SK-N-SH (cell line): Measurements from ENCODE around the gene CCDC148.

Experiments
- ELF1 ChIP-seq: IDR thresholded peaks from 2 replicates; pipeline ENCODE4 v1.4.0; 2012
- EP300 ChIP-seq, 2 experiments: IDR thresholded peaks; 2 replicates each; pipeline versions ENCODE4 v1.4.0 to v1.6.1; 2012; ENCODE audit warnings: borderline replicate concordance in 1 of 2, low read depth in 1 of 2, low read length in 1 of 2
- EZH2phosphoT487 ChIP-seq: fragments of 200-600 bp; sonication (generic); IDR thresholded peaks from 2 replicates; pipeline ENCODE4 v1.6.1; 2017; ENCODE audit warnings: low read depth, mixed run types, mild to moderate bottlenecking, antibody characterized with exemption, moderate library complexity, borderline replicate concordance
- GABPA ChIP-seq: IDR thresholded peaks from 2 replicates; pipeline ENCODE4 v1.4.0; 2012; ENCODE audit warnings: low read depth, mild to moderate bottlenecking
- JUND ChIP-seq: IDR thresholded peaks from 2 replicates; pipeline ENCODE4 v1.4.0; 2012
- POLR2AphosphoS5 ChIP-seq: IDR thresholded peaks from 2 replicates; pipeline ENCODE4 v1.6.1; 2012; ENCODE audit warnings: low read depth, low read length
- RAD21 ChIP-seq: IDR thresholded peaks from 2 replicates; pipeline ENCODE4 v1.6.1; 2012; ENCODE audit warnings: mild to moderate bottlenecking, low read length
- TAF1 ChIP-seq: IDR thresholded peaks from 2 replicates; pipeline ENCODE4 v1.6.1; 2012; ENCODE audit warnings: low read depth, mild to moderate bottlenecking, low read length, moderate library complexity, borderline replicate concordance
- TCF12 ChIP-seq: IDR thresholded peaks from 2 replicates; pipeline ENCODE4 v1.4.0; 2012
- TF ChIP-seq, protein P1 (sequence below): IDR thresholded peaks from 2 replicates; pipeline ENCODE4 v1.4.0; 2012; ENCODE audit warnings: low read depth, borderline replicate concordance
- TF ChIP-seq, protein P2 (sequence below): fragments of 200-600 bp; sonication (generic); IDR thresholded peaks from 2 replicates; pipeline ENCODE4 v1.6.1; 2017; ENCODE audit warnings: antibody characterized with exemption, mild to moderate bottlenecking, moderate library complexity
- TF ChIP-seq, protein P3 (sequence below): IDR thresholded peaks from 2 replicates; pipeline ENCODE4 v1.4.0; 2012; ENCODE audit warnings: low read depth
- TF ChIP-seq, protein P4 (sequence below): fragments of 150-350 bp; IDR thresholded peaks from 2 replicates; pipeline ENCODE4 v1.6.1; 2017; ENCODE audit warnings: antibody characterized with exemption, low read length, low read depth, borderline replicate concordance

DNA sequence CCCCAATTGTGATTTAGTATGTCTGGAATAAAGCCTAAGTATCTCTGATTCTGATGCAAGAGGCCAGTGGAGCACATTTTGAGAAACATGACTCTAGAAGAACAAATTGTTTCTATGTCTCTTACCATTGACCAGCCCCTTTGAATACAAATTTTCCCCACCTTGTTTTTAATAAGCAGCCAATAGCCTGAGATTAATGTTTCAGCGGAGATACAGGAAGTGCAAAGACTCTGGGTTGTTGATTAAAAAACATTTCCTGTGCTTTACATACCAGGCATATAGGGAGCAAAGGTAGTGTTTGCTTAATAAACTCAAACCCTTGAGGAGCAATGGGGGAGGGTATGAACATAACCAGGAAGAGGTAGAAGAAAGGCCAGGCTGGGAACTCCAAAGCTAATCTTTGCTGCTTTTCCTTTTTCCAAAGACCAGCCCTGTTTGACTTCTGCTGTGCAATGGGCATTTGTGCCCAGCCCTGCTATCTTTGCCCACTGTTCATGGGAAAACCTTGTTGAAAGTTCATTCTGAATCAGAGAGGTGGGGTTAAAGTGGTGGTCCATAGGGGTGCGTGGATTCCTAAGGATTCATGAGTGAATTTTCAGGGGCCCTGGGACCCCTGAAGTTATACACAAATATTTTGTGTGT lies 325.6 kb downstream of the CCDC148 start:
- TF ChIP-seq, protein P1, sequence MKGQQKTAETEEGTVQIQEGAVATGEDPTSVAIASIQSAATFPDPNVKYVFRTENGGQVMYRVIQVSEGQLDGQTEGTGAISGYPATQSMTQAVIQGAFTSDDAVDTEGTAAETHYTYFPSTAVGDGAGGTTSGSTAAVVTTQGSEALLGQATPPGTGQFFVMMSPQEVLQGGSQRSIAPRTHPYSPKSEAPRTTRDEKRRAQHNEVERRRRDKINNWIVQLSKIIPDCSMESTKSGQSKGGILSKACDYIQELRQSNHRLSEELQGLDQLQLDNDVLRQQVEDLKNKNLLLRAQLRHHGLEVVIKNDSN: no peak
- TF ChIP-seq, protein P2, sequence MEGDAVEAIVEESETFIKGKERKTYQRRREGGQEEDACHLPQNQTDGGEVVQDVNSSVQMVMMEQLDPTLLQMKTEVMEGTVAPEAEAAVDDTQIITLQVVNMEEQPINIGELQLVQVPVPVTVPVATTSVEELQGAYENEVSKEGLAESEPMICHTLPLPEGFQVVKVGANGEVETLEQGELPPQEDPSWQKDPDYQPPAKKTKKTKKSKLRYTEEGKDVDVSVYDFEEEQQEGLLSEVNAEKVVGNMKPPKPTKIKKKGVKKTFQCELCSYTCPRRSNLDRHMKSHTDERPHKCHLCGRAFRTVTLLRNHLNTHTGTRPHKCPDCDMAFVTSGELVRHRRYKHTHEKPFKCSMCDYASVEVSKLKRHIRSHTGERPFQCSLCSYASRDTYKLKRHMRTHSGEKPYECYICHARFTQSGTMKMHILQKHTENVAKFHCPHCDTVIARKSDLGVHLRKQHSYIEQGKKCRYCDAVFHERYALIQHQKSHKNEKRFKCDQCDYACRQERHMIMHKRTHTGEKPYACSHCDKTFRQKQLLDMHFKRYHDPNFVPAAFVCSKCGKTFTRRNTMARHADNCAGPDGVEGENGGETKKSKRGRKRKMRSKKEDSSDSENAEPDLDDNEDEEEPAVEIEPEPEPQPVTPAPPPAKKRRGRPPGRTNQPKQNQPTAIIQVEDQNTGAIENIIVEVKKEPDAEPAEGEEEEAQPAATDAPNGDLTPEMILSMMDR: no peak
- TF ChIP-seq ELF1 (no peak), EP300 (IDR thresholded peaks at IDR 0.05; ENCODE audit: borderline replicate concordance in 1 of 2, low read depth in 1 of 2, low read length in 1 of 2) (no peak), TAF1 (no peak), POLR2AphosphoS5 (no peak), EZH2phosphoT487 (no peak), TCF12 (no peak), JUND (no peak), RAD21 (no peak), GABPA (no peak)
- TF ChIP-seq, protein P3, sequence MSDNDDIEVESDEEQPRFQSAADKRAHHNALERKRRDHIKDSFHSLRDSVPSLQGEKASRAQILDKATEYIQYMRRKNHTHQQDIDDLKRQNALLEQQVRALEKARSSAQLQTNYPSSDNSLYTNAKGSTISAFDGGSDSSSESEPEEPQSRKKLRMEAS: no peak
- TF ChIP-seq, protein P4, sequence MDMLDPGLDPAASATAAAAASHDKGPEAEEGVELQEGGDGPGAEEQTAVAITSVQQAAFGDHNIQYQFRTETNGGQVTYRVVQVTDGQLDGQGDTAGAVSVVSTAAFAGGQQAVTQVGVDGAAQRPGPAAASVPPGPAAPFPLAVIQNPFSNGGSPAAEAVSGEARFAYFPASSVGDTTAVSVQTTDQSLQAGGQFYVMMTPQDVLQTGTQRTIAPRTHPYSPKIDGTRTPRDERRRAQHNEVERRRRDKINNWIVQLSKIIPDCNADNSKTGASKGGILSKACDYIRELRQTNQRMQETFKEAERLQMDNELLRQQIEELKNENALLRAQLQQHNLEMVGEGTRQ: no peak
